Stimulated activated CD8-positive, alpha-beta memory T cell treated with anti-CD3 and anti-CD28 coated beads, Interleukin-12 subunit alpha, Interleukin-12 subunit beta, amount 100 ng/mL, for 24 hours (primary cell): Measurements from ENCODE around the gene NCKAP1.
"Not testable (repeated sequence)": the region's sequence is repeated elsewhere in the genome, so short reads cannot be mapped to it uniquely, and the experiment has no call there.

Source experiments
- DNase-seq: peaks from one replicate; pipeline ENCODE4 v3.0.0-alpha.2; 2020; ENCODE audit errors: extremely low read depth

Gene NCKAP1

DNA sequence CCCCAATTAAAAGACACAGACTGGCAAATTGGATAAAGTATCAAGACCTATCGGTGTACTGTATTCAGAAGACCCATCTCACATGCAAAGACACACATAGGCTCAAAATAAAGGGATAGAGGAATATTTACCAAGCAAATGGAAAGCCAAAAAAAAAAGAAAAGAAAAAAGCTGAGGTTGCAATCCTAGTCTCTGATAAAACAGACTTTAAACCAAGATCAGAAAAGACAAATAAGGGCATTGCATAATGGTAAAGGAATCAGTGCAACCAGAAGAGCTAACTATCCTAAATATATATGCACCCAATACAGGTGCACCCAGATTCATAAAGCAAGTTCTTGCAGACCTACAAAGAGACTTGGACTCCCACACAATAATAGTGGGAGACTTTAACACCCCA lies 161.6 kb downstream of the NCKAP1 start:
- DNase-seq = not testable (repeated sequence)

DNA sequence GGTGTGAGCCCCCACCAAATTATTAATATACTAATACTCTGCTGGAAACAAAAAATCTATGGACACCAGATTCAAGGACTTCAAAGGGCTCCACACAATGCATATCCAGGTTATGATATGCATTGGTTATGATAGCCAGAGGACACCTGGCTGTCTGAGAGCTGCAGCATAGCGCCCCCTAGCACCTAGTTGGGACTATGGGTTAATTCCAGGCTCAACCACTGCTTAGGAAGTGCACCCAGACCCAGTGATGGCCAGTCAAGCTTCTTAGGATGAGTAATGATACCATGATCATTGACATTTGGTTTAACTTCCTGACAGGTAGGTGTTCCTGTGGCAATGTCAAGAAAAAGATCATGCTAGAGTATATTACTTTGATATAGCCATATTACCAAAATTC lies 168.0 kb downstream of the NCKAP1 start:
- no peak for DNase-seq

DNA sequence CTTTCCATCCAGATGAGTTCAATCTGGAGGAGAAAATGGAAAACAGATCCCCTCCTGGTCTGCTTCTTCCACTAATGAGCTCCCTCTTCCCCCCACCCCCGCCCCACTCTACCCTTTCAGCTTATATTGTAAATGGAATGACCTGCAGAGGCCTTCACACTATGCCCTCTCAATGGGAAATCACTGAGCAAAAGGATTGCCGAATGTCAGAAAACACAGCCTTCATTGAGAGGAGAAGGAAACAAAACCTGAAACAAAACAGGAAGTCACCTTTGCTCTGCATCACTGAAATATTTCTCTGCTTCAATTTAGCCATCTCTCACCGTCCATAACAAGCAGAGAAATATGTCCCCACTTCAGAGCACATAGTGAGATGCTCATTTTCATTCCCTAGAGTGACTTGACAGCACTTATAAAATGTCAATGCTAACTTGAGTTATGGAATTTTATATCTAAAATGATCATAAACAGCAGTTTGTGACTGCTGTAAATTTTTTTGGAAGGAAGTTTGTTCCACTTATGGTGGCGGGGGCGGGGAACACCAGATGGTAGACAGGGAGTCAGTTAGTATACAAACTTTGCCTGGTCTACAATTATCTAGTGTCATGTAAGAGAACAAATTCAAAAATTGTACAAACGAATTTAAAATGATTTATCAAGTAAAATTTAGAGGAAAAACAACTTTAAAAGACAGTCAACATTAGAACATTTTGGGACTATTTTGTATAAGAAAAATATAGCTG lies 170.0 kb downstream of the NCKAP1 start:
- DNase-seq = no peak

DNA sequence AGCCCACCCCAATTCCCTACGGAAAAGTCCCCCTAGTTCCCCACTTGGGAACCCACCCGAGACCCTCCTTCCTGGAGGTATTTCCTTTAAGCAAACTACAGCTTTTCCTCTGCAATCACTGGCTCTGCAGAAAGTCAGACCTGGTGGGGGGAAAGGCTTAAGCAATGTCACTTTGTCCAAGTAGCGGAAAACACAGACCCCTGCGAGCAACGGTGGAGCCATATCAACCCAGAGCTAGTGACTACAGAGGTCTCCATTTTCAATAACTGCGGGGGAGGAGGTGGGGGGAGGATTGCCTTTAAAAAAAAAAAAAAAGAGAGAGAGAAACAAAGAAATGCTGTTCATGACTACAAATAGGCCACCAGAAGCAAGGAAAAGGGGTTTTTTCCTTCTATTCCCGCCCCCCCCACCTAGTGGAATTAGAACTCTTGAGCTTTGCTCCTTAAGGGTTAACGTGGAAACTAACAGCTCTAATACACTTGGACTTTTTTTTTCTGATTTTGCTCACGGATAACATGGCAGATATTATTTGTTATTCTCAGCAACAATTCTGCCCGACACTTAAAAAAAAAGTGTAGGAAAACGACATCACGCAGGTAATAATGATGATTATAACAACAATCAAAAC lies 170.7 kb downstream of the NCKAP1 start:
- DNase-seq = no peak

DNA sequence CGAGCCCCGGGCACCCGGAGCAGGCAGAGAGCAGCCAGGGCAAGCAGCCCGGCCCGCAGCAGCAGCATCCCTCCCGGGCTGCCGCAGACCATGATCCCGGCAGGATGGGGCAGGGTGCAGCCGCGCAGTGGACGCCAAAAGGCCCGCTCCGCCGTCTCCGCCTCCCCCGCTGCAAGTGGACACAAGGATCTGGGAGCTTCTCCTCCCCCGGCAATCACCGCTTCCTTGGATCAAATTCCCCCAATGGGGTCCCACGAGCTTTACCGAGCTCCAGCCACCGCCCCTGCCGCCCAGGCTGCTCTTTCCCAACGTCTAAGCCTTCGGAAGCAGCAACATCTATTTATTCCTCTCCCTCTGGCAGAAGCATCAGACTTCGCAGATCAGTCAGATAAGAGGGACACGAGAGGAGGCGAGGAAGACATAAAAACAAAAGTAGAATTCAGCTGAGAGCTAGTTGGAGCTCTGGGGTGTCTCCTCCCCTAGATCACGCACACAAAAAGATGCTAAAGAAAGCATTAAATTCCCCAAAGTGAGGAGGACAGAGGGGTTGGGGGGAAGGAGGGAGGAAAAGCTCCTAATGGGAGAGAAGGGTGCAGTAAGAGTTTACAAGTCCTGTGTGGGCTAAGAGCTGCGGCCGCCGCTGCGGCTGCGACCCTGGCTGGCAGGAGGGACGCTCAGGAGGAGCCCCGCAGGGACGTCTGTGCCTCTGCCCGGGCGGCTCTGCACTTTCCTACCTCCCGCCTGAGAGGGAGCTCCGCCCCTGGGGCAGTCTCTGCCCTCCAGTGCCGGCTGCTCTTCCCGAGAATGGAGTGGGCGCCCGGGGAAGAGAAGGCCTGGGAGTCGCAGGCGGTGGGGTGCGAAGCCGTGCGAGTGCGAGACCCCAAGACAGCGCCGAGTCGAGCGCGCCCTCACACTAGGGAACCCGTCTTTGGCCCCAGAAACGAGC lies 171.5 kb downstream of the NCKAP1 start, which contains the start of gene FRZB:
TSS of gene FRZB (minus strand) at position 177 of the 946 bp plus-strand sequence. CDS start at position 92, 85 bp downstream.
- DNase-seq = no peak

DNA sequence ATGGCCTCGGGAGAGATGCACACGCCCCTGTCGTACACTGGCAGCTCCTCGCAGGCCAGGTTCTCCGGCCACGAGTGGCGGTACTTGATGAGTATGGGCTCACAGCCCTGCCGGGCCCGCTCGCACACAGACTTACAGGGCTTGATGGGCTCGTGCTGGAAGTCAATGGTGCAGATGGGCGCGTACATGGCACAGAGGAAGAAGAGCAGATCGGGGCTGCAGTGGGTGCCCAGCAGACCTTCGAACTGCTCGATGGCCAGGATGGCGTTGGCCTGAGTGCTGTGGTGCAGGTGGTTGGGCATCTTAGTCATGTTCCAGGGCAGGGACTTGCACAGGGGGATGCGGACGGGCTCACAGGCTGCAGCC lies 172.2 kb downstream of the NCKAP1 start:
- DNase-seq = no peak

DNA sequence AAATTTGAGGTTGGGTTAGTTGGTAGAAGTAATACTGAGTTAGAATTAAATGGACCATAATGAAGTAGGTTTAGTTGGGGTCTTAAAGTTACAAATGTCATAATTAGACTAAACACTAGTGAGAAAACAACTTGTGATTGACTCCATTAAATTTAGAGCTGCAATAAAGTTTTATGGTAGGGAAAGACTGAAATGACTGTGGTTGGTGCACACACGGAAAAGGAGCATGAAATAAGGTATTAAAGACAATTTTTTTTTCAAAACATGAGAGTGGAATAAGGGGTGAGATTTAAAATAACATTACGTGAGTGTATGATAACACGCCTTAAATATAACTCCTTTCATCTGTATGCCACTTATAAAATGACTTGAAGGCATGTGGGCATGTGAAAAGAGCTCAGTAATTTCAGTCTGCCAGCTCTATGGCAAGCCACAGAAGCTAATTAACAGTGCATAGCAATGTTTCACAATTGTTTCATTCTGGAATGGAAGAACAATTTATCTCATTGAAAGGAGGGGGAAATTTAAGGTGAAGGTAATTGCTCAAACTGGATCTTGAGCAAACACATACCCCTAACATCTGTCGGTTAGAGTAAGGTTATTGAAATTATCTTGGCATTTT lies 173.2 kb downstream of the NCKAP1 start:
- DNase-seq = no peak

DNA sequence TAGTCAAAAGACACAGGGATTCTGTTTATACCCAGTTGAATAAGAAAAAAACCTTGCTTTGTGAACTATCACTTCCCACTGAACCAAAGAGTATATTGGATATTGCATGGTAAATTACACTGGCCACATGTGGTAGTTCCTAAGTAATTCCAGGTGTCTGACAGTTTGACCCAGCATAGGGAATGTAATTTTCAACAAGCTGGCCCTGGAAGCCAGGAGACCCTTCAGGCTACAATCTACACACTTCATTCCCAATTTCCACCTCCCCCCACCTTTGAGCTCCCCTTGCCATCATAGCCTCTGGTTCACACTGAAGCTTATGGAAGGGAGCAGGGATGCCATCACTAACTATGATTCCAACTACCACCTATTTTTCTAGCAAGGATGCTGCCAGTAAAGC lies 174.6 kb downstream of the NCKAP1 start:
- DNase-seq = no peak

DNA sequence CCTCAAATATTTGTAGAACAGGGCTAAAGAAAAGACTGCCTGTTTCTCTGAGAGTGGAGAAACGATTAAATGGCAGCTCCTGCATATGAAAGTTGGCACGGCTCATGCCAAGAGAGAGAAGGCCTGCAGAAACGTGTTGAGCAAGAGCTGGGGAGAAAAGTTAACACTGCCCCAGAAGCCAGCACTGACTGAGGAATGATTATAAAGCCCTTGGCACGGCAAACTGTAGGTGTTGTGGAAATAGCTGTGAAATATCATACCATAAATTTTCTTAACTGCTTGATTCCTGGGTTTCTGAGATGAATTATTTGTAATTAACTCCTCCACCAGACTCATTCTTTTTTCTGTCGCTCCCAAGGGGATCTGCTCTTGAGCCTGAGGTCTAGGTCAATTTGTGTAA lies 176.2 kb downstream of the NCKAP1 start:
- DNase-seq = no peak

DNA sequence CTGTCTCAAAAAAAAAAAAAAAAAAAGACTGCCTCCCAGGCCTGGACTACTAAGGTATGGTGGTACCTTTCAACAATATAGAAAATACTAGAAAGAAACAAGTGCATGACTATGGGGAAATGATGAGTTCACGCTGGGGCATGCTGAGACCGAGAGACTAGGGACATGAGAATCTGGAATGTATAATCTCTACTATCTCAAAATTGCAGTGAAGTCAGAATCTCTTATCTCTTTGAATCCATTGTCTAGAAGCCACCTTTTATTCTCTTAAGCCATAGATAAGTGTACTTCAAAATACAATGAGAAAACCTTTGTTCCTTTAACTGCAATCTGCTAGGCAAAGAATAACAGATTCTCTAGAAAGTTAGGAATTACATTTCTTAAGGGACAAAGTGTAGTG lies 177.4 kb downstream of the NCKAP1 start:
- DNase-seq = no peak
